ENCODE results near the gene GPATCH1. TPM values are rescaled to one million over a fixed set of nuclear protein-coding genes. Genes with fewer than 3 reads are reported as not detected.

Gene GPATCH1
- polyA plus RNA-seq, 4 donors, result 4.6 to 12.5 (median 9.1) TPM

DNA sequence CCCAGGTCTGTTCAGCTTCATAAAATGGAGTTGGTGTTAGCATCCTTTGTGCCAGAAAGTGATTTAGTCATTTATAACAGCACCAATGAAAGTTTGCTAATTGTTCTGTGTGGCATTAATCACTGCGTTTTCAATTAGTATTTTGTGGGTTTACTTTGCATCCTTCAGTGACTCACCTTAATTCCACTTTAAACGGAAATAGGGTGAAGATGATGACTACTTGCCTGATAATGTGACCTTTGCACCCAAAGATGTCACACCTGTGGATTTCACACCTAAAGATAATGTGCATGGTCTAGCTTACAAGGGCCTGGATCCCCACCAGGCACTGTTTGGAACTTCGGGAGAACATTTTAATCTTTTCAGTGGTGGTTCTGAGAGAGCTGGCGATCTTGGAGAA is 15.0 kb downstream of the GPATCH1 start:
- H3K36me3 ChIP-seq (ENCODE audit: control insufficient read depth in 3 of 3, insufficient read depth in 2 of 3, low read depth in 1 of 3, low read length in 3 of 3), result peaks cover 15 to 55% (median 19%) of the 10 kb centered on the region in 3 donors
- no peaks in the 10 kb centered on the region for H3K9me3 ChIP-seq (ENCODE audit: control insufficient read depth in 2 of 2, insufficient read depth in 1 of 2, low read depth in 1 of 2, low read length in 1 of 2)
- H3K4me1 ChIP-seq (ENCODE audit: control insufficient read depth in 3 of 3, insufficient read depth in 2 of 3, low read depth in 1 of 3, low read length in 2 of 3), result peaks cover 0 to 7% (median 0%) of the 10 kb centered on the region in 3 donors
- H3K27me3 ChIP-seq (ENCODE audit: control insufficient read depth in 3 of 3, insufficient read depth in 3 of 3, low read length in 3 of 3), result no peaks in the 10 kb centered on the region
- DNase-seq, result peak; percentile 43 to 71
- 50 to 72% (median 64%) methylated on average over 4 of the region's 4 CpGs for WGBS, 3 donors
- H3K27ac ChIP-seq (ENCODE audit: low read depth in 1 of 3, low read length in 2 of 3), result no peak overlapping the region
- H3K4me3 ChIP-seq (ENCODE audit: low read depth in 1 of 3, low read length in 3 of 3), result no peak overlapping the region
- FAIRE-seq, result no peak

DNA sequence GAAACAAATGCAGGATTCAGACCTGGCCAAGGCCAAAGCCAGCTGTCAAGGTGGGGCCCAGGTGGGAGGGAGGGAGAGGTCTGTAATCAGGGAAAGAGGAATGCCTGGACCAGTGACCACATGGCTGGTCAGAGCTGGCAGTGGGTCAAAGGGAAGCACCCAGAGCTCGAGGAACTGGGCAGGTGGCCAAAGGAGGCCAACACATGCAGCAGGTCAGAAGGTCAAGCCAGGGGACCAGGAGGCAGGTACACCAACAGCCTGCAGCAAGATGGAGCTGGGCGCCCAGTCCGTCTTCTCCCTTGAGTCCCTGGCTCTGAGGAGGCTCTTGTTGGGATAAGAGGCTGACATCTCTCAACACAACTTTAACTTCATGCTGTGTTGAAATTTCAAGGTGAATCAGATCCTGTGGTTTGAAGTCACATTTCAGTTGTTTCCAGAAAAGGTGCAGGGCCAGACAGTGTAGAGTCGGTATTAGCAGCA is 17.1 kb downstream of the GPATCH1 start:
- H3K36me3 ChIP-seq (ENCODE audit: control insufficient read depth in 3 of 3, insufficient read depth in 2 of 3, low read depth in 1 of 3, low read length in 3 of 3), result peaks cover 18 to 60% (median 21%) of the 10 kb centered on the region in 3 donors
- 74 to 83% (median 75%) methylated on average over 4 of the region's 4 CpGs for WGBS, 3 donors
- no peak overlapping the region for H3K4me3 ChIP-seq (ENCODE audit: low read depth in 1 of 3, low read length in 3 of 3)
- H3K27ac ChIP-seq (ENCODE audit: low read depth in 1 of 3, low read length in 2 of 3), result no peak overlapping the region
- FAIRE-seq (no peak), DNase-seq (peak in 1 of 2 donors; percentile 9)
- no peaks in the 10 kb centered on the region for H3K9me3 ChIP-seq (ENCODE audit: control insufficient read depth in 2 of 2, insufficient read depth in 1 of 2, low read depth in 1 of 2, low read length in 1 of 2)
- H3K4me1 ChIP-seq (ENCODE audit: control insufficient read depth in 3 of 3, insufficient read depth in 2 of 3, low read depth in 1 of 3, low read length in 2 of 3), result peaks cover 0 to 8% (median 0%) of the 10 kb centered on the region in 3 donors
- no peaks in the 10 kb centered on the region for H3K27me3 ChIP-seq (ENCODE audit: control insufficient read depth in 3 of 3, insufficient read depth in 3 of 3, low read length in 3 of 3)

DNA sequence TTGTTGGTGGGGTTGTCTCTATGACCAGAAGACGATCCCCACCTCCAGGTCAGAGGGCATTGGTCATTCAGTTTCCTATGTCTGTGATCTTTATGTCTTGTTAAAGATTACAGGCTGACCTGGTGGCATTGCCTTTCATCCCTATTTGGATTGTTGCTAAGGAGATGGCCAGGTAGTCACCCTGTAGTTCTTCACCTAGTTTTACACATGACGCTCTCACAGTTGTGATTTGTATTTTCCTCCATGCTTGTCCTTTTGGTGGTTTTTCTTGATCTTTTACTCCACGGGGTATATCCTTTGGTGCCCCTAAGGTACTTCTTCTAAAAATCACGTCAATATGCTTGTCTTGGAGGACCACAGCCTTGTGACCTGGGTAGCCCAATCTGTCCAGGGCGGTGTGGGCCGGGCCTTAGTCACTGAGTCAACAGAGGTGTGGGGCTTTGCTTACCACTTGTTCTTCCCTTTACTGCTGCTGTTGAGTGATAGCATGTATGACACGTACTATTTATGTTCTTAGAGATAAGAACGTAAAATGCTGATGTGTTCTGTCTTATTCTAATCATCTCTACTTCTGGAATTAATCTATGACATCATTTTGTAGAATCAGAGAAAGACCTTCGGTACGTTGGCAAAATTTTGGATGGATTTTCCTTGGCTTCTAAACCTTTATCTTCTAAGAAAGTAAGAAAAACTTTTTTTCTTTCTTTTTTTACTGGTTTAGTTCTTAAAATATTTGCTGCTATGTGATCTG is 20.1 kb downstream of the GPATCH1 start:
- DNase-seq (peak; percentile 91 to 92), FAIRE-seq (peak; percentile 93)
- Histone ChIP-seq H3K27ac (ENCODE audit: low read depth in 1 of 3, low read length in 2 of 3) (peak overlapping the region; percentile 53 to 75 (median 68)), H3K36me3 (ENCODE audit: control insufficient read depth in 3 of 3, insufficient read depth in 2 of 3, low read depth in 1 of 3, low read length in 3 of 3) (peaks cover 14 to 57% (median 18%) of the 10 kb centered on the region in 3 donors), H3K27me3 (ENCODE audit: control insufficient read depth in 3 of 3, insufficient read depth in 3 of 3, low read length in 3 of 3) (no peaks in the 10 kb centered on the region), H3K9me3 (ENCODE audit: control insufficient read depth in 2 of 2, insufficient read depth in 1 of 2, low read depth in 1 of 2, low read length in 1 of 2) (no peaks in the 10 kb centered on the region), H3K4me3 (ENCODE audit: low read depth in 1 of 3, low read length in 3 of 3) (no peak overlapping the region), H3K4me1 (ENCODE audit: control insufficient read depth in 3 of 3, insufficient read depth in 2 of 3, low read depth in 1 of 3, low read length in 2 of 3) (peaks cover 0 to 8% (median 0%) of the 10 kb centered on the region in 3 donors)
- 53 to 76% (median 65%) methylated on average over 10 of the region's 10 CpGs for WGBS, 3 donors

DNA sequence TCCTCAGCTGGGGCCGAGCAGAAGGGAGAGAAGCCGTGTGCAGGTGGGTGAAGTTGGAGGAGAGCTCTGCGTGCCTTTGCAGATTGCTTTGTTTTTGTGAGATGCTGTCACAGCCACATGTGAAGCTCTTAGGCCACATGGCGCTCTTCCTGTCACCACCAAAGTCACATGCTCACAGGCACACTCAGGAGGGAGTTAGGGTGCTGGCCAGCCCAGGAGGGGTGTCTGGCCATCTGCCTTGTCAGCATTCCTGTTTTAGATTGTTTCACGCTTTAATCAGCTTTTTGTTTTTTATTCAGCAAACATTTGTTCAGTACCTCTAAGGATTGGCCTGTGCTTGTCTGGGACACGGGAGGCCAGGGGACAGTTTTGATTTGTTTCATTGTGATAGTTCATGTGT is 21.9 kb downstream of the GPATCH1 start:
- Histone ChIP-seq H3K27me3 (ENCODE audit: control insufficient read depth in 3 of 3, insufficient read depth in 3 of 3, low read length in 3 of 3) (no peaks in the 10 kb centered on the region), H3K9me3 (ENCODE audit: control insufficient read depth in 2 of 2, insufficient read depth in 1 of 2, low read depth in 1 of 2, low read length in 1 of 2) (no peaks in the 10 kb centered on the region), H3K27ac (ENCODE audit: low read depth in 1 of 3, low read length in 2 of 3) (no peak overlapping the region), H3K4me1 (ENCODE audit: control insufficient read depth in 3 of 3, insufficient read depth in 2 of 3, low read depth in 1 of 3, low read length in 2 of 3) (peaks cover 0 to 8% (median 0%) of the 10 kb centered on the region in 3 donors), H3K4me3 (ENCODE audit: low read depth in 1 of 3, low read length in 3 of 3) (no peak overlapping the region), H3K36me3 (ENCODE audit: control insufficient read depth in 3 of 3, insufficient read depth in 2 of 3, low read depth in 1 of 3, low read length in 3 of 3) (peaks cover 16 to 61% (median 20%) of the 10 kb centered on the region in 3 donors)
- 88 to 99% (median 94%) methylated on average over 6 of the region's 6 CpGs for WGBS, 3 donors
- no peak for FAIRE-seq
- no peak for DNase-seq

DNA sequence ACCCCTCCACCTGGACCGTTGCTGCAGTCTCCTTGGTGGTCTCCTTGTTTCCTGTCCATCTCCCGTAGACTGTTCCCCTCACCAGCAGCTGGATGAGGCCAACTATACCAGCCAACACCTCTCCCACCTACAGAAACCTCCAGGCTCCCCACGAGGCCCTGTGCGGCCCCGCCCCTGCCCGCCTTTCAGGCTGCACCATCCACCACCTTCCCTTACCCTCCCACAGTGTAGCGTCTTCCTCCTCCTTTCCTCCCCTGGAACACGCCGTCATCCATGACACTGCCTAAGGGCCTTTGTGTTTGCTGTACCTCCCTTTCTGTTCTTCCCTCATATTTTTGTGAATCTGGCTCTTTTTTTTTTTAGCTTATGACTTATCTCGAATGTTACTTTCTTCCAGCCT is 27.2 kb downstream of the GPATCH1 start:
- no peaks in the 10 kb centered on the region for H3K4me1 ChIP-seq (ENCODE audit: control insufficient read depth in 3 of 3, insufficient read depth in 2 of 3, low read depth in 1 of 3, low read length in 2 of 3)
- H3K9me3 ChIP-seq (ENCODE audit: control insufficient read depth in 2 of 2, insufficient read depth in 1 of 2, low read depth in 1 of 2, low read length in 1 of 2), result no peaks in the 10 kb centered on the region
- FAIRE-seq (no peak), DNase-seq (no peak)
- peaks cover 17 to 77% (median 18%) of the 10 kb centered on the region in 3 donors for H3K36me3 ChIP-seq (ENCODE audit: control insufficient read depth in 3 of 3, insufficient read depth in 2 of 3, low read depth in 1 of 3, low read length in 3 of 3)
- no peaks in the 10 kb centered on the region for H3K27me3 ChIP-seq (ENCODE audit: control insufficient read depth in 3 of 3, insufficient read depth in 3 of 3, low read length in 3 of 3)
- no peak overlapping the region for H3K27ac ChIP-seq (ENCODE audit: low read depth in 1 of 3, low read length in 2 of 3)
- H3K4me3 ChIP-seq (ENCODE audit: low read depth in 1 of 3, low read length in 3 of 3), result no peak overlapping the region
- WGBS, 3 donors, result 91 to 95% (median 93%) methylated on average over 10 of the region's 10 CpGs

DNA sequence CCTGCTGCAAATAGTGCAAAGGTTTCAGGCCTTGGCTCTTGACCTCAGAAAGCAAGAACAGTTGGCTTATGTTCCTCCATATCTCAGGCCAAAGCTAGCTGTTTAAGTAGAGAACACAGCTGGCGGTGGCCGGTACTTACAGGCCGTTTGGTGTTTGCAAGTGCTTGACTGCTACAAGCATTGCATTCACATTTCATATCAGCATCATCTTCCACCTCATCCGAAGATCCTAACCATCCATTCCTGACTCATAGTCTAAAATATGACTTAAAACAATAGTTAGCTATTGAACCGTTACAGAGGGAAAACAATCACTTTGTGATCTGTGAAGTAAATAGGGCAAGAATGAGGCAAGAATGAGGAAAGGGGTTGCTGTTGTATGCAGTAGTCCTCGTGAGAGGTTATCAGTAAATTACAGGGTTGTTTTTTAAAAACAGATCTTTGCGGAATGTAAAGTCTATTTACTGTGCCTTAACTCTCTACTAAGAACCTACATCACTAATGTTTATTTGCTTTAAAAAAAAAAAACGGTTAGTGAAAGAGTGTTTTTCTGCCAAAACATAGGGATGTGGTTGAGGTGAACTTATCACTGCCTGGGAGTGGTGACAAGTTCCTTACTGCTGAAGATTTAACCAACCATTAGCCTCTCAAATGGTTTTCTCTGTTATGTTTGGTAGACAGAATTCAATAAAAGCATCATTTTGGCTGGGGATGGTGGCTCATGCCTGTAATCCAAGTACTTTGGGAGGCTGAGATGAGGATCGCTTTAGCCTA is 29.3 kb downstream of the GPATCH1 start:
- Histone ChIP-seq H3K4me3 (ENCODE audit: low read depth in 1 of 3, low read length in 3 of 3) (no peak overlapping the region), H3K36me3 (ENCODE audit: control insufficient read depth in 3 of 3, insufficient read depth in 2 of 3, low read depth in 1 of 3, low read length in 3 of 3) (peaks cover 24 to 76% (median 27%) of the 10 kb centered on the region in 3 donors), H3K4me1 (ENCODE audit: control insufficient read depth in 3 of 3, insufficient read depth in 2 of 3, low read depth in 1 of 3, low read length in 2 of 3) (no peaks in the 10 kb centered on the region), H3K27me3 (ENCODE audit: control insufficient read depth in 3 of 3, insufficient read depth in 3 of 3, low read length in 3 of 3) (no peaks in the 10 kb centered on the region), H3K9me3 (ENCODE audit: control insufficient read depth in 2 of 2, insufficient read depth in 1 of 2, low read depth in 1 of 2, low read length in 1 of 2) (no peaks in the 10 kb centered on the region), H3K27ac (ENCODE audit: low read depth in 1 of 3, low read length in 2 of 3) (no peak overlapping the region)
- FAIRE-seq (no peak), DNase-seq (no peak)
- WGBS, 3 donors, result 79 to 87% (median 83%) methylated on average over 9 of the region's 9 CpGs

DNA sequence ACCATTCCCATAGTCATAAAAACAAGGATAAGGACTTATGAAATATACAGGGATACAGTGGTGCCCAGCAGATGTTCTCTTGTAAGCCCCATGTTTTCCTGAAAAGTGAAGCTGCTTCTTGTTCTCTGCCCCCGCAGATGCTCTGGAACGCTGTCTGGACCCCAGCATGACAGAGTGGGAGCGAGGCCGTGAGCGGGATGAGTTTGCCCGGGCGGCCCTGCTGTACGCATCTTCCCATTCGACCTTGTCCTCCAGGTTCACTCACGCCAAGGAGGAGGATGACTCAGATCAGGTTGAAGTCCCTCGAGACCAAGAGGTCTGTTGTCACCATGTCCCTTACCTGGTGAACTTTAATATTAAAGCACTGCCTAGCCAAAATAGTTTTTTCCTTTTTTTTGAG is 30.6 kb downstream of the GPATCH1 start:
- no peaks in the 10 kb centered on the region for H3K9me3 ChIP-seq (ENCODE audit: control insufficient read depth in 2 of 2, insufficient read depth in 1 of 2, low read depth in 1 of 2, low read length in 1 of 2)
- H3K4me3 ChIP-seq (ENCODE audit: low read depth in 1 of 3, low read length in 3 of 3), result no peak overlapping the region
- 93 to 100% (median 94%) methylated on average over 11 of the region's 11 CpGs for WGBS, 3 donors
- H3K27ac ChIP-seq (ENCODE audit: low read depth in 1 of 3, low read length in 2 of 3), result no peak overlapping the region
- DNase-seq (no peak), FAIRE-seq (no peak)
- H3K27me3 ChIP-seq (ENCODE audit: control insufficient read depth in 3 of 3, insufficient read depth in 3 of 3, low read length in 3 of 3), result no peaks in the 10 kb centered on the region
- H3K4me1 ChIP-seq (ENCODE audit: control insufficient read depth in 3 of 3, insufficient read depth in 2 of 3, low read depth in 1 of 3, low read length in 2 of 3), result no peaks in the 10 kb centered on the region
- H3K36me3 ChIP-seq (ENCODE audit: control insufficient read depth in 3 of 3, insufficient read depth in 2 of 3, low read depth in 1 of 3, low read length in 3 of 3), result peaks cover 19 to 70% (median 27%) of the 10 kb centered on the region in 3 donors

DNA sequence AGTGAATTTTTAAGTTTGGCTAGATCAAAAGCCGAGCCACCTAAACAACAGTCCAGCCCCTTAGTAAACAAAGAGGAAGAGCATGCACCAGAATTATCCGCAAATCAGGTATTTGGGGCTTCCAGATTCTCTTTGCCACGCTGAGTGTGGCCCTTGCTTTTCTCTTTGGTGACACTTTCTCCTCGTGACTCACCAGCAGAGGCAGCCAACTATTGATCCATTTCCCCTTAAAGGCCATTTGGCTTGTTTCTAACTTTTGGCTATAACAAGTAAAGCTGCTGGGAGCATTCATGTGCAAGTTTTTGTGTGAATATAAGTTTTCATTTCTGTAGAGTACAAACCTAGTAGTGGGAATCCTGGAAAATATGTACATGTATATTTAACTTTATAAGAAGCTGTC is 33.3 kb downstream of the GPATCH1 start:
- Histone ChIP-seq H3K9me3 (ENCODE audit: control insufficient read depth in 2 of 2, insufficient read depth in 1 of 2, low read depth in 1 of 2, low read length in 1 of 2) (no peaks in the 10 kb centered on the region), H3K4me1 (ENCODE audit: control insufficient read depth in 3 of 3, insufficient read depth in 2 of 3, low read depth in 1 of 3, low read length in 2 of 3) (no peaks in the 10 kb centered on the region), H3K4me3 (ENCODE audit: low read depth in 1 of 3, low read length in 3 of 3) (no peak overlapping the region), H3K27me3 (ENCODE audit: control insufficient read depth in 3 of 3, insufficient read depth in 3 of 3, low read length in 3 of 3) (no peaks in the 10 kb centered on the region), H3K36me3 (ENCODE audit: control insufficient read depth in 3 of 3, insufficient read depth in 2 of 3, low read depth in 1 of 3, low read length in 3 of 3) (peaks cover 26 to 61% (median 32%) of the 10 kb centered on the region in 3 donors), H3K27ac (ENCODE audit: low read depth in 1 of 3, low read length in 2 of 3) (no peak overlapping the region)
- 64 to 85% (median 68%) methylated on average over 4 of the region's 4 CpGs for WGBS, 3 donors
- DNase-seq (no peak), FAIRE-seq (no peak)

Data from small intestine (tissue), 7 donors.